ENCODE data around the gene IL4R.
"Not testable (repeated sequence)": the region's sequence is repeated elsewhere in the genome, so short reads cannot be mapped to it uniquely, and the experiment has no call there.

Gene IL4R

GRCh38 chr16:27313422-27314160, at the start of gene IL4R:
Gene IL4R, plus strand, starts transcription at chr16:27313974. Its CDS starts 26,230 bp downstream, at chr16:27340204.
- peak within 1 kb of the TSS; percentile 86 to 92 for H3K4me3 ChIP-seq (ENCODE audit: low read depth in 1 of 2, low read length in 2 of 2)
- H3K36me3 ChIP-seq (ENCODE audit: control insufficient read depth in 1 of 2, insufficient read depth in 2 of 2, low read length in 2 of 2), result no peaks in the 10 kb centered on the region
- H3K27me3 ChIP-seq (ENCODE audit: control insufficient read depth in 1 of 2, insufficient read depth in 2 of 2, low read length in 2 of 2), result no peaks in the 10 kb centered on the region
- peak within 1 kb of the TSS; percentile 95 for H3K27ac ChIP-seq (ENCODE audit: low read depth, low read length)
- H3K9me3 ChIP-seq (ENCODE audit: control insufficient read depth in 1 of 2, low read length in 2 of 2), result no peaks in the 10 kb centered on the region
- H3K9ac ChIP-seq (ENCODE audit: low read depth in 1 of 2, low read length in 2 of 2), result peak within 1 kb of the TSS; percentile 95
- peaks cover 31 to 40% of the 10 kb centered on the region in 2 donors for H3K4me1 ChIP-seq (ENCODE audit: control insufficient read depth in 1 of 2, insufficient read depth in 2 of 2, low read length in 2 of 2)

- no peak overlapping the region for H3K27ac ChIP-seq (ENCODE audit: low read depth, low read length)
- no peak overlapping the region for H3K9ac ChIP-seq (ENCODE audit: low read depth in 1 of 2, low read length in 2 of 2)
- H3K9me3 ChIP-seq (ENCODE audit: control insufficient read depth in 1 of 2, low read length in 2 of 2), result no peaks in the 10 kb centered on the region
- no peak overlapping the region for H3K4me3 ChIP-seq (ENCODE audit: low read depth in 1 of 2, low read length in 2 of 2)
- peaks cover under 1 to 3% of the 10 kb centered on the region in 2 donors for H3K4me1 ChIP-seq (ENCODE audit: control insufficient read depth in 1 of 2, insufficient read depth in 2 of 2, low read length in 2 of 2)
- H3K27me3 ChIP-seq (ENCODE audit: control insufficient read depth in 1 of 2, insufficient read depth in 2 of 2, low read length in 2 of 2), result no peaks in the 10 kb centered on the region
- no peaks in the 10 kb centered on the region for H3K36me3 ChIP-seq (ENCODE audit: control insufficient read depth in 1 of 2, insufficient read depth in 2 of 2, low read length in 2 of 2)
Measured at GRCh38 chr16:27264151-27264550, 49.6 kb upstream of the IL4R start.

- Histone ChIP-seq H3K9ac (ENCODE audit: low read depth in 1 of 2, low read length in 2 of 2) (no peak overlapping the region), H3K36me3 (ENCODE audit: control insufficient read depth in 1 of 2, insufficient read depth in 2 of 2, low read length in 2 of 2) (no peaks in the 10 kb centered on the region), H3K27ac (ENCODE audit: low read depth, low read length) (no peak overlapping the region), H3K4me1 (ENCODE audit: control insufficient read depth in 1 of 2, insufficient read depth in 2 of 2, low read length in 2 of 2) (peaks cover 6 to 9% of the 10 kb centered on the region in 2 donors), H3K4me3 (ENCODE audit: low read depth in 1 of 2, low read length in 2 of 2) (no peak overlapping the region), H3K9me3 (ENCODE audit: control insufficient read depth in 1 of 2, low read length in 2 of 2) (no peaks in the 10 kb centered on the region), H3K27me3 (ENCODE audit: control insufficient read depth in 1 of 2, insufficient read depth in 2 of 2, low read length in 2 of 2) (no peaks in the 10 kb centered on the region)
Measured at GRCh38 chr16:27265982-27266381, 47.8 kb upstream of the IL4R start.

- H3K4me1 ChIP-seq (ENCODE audit: control insufficient read depth in 1 of 2, insufficient read depth in 2 of 2, low read length in 2 of 2), result peaks cover 6 to 9% of the 10 kb centered on the region in 2 donors
- no peak overlapping the region for H3K27ac ChIP-seq (ENCODE audit: low read depth, low read length)
- no peaks in the 10 kb centered on the region for H3K27me3 ChIP-seq (ENCODE audit: control insufficient read depth in 1 of 2, insufficient read depth in 2 of 2, low read length in 2 of 2)
- H3K36me3 ChIP-seq (ENCODE audit: control insufficient read depth in 1 of 2, insufficient read depth in 2 of 2, low read length in 2 of 2), result no peaks in the 10 kb centered on the region
- H3K4me3 ChIP-seq (ENCODE audit: low read depth in 1 of 2, low read length in 2 of 2), result no peak overlapping the region
- H3K9ac ChIP-seq (ENCODE audit: low read depth in 1 of 2, low read length in 2 of 2), result no peak overlapping the region
- no peaks in the 10 kb centered on the region for H3K9me3 ChIP-seq (ENCODE audit: control insufficient read depth in 1 of 2, low read length in 2 of 2)
Measured at GRCh38 chr16:27267037-27267677, 46.6 kb upstream of the IL4R start.

GRCh38 chr16:27268376-27269299, 45.1 kb upstream of the IL4R start, which contains the start of gene NSMCE1:
Gene NSMCE1, minus strand, starts transcription at chr16:27268772. Its CDS starts 11,202 bp downstream, at chr16:27257570.
- Histone ChIP-seq H3K9me3 (ENCODE audit: control insufficient read depth in 1 of 2, low read length in 2 of 2) (no peaks in the 10 kb centered on the region), H3K9ac (ENCODE audit: low read depth in 1 of 2, low read length in 2 of 2) (peak within 1 kb of the TSS; percentile 75 to 92), H3K36me3 (ENCODE audit: control insufficient read depth in 1 of 2, insufficient read depth in 2 of 2, low read length in 2 of 2) (no peaks in the 10 kb centered on the region), H3K27ac (ENCODE audit: low read depth, low read length) (peak within 1 kb of the TSS; percentile 60), H3K27me3 (ENCODE audit: control insufficient read depth in 1 of 2, insufficient read depth in 2 of 2, low read length in 2 of 2) (no peaks in the 10 kb centered on the region), H3K4me1 (ENCODE audit: control insufficient read depth in 1 of 2, insufficient read depth in 2 of 2, low read length in 2 of 2) (peaks cover 10 to 14% of the 10 kb centered on the region in 2 donors), H3K4me3 (ENCODE audit: low read depth in 1 of 2, low read length in 2 of 2) (peak within 1 kb of the TSS; percentile 84 to 98)

GRCh38 chr16:27269300-27270150, 44.2 kb upstream of the IL4R start:
- peaks cover 12 to 20% of the 10 kb centered on the region in 2 donors for H3K4me1 ChIP-seq (ENCODE audit: control insufficient read depth in 1 of 2, insufficient read depth in 2 of 2, low read length in 2 of 2)
- H3K27me3 ChIP-seq (ENCODE audit: control insufficient read depth in 1 of 2, insufficient read depth in 2 of 2, low read length in 2 of 2), result no peaks in the 10 kb centered on the region
- H3K4me3 ChIP-seq (ENCODE audit: low read depth in 1 of 2, low read length in 2 of 2), result peak overlapping the region; percentile 84 to 98
- no peaks in the 10 kb centered on the region for H3K36me3 ChIP-seq (ENCODE audit: control insufficient read depth in 1 of 2, insufficient read depth in 2 of 2, low read length in 2 of 2)
- H3K9ac ChIP-seq (ENCODE audit: low read depth in 1 of 2, low read length in 2 of 2), result peak overlapping the region in 1 of 2 donors; percentile 75
- no peak overlapping the region for H3K27ac ChIP-seq (ENCODE audit: low read depth, low read length)
- no peaks in the 10 kb centered on the region for H3K9me3 ChIP-seq (ENCODE audit: control insufficient read depth in 1 of 2, low read length in 2 of 2)

GRCh38 chr16:27270349-27270748, 43.4 kb upstream of the IL4R start:
- Histone ChIP-seq H3K9ac (ENCODE audit: low read depth in 1 of 2, low read length in 2 of 2) (no peak overlapping the region), H3K9me3 (ENCODE audit: control insufficient read depth in 1 of 2, low read length in 2 of 2) (no peaks in the 10 kb centered on the region), H3K4me3 (ENCODE audit: low read depth in 1 of 2, low read length in 2 of 2) (no peak overlapping the region), H3K4me1 (ENCODE audit: control insufficient read depth in 1 of 2, insufficient read depth in 2 of 2, low read length in 2 of 2) (peaks cover 12 to 20% of the 10 kb centered on the region in 2 donors), H3K27me3 (ENCODE audit: control insufficient read depth in 1 of 2, insufficient read depth in 2 of 2, low read length in 2 of 2) (no peaks in the 10 kb centered on the region), H3K36me3 (ENCODE audit: control insufficient read depth in 1 of 2, insufficient read depth in 2 of 2, low read length in 2 of 2) (no peaks in the 10 kb centered on the region), H3K27ac (ENCODE audit: low read depth, low read length) (no peak overlapping the region)

- Histone ChIP-seq H3K4me3 (ENCODE audit: low read depth in 1 of 2, low read length in 2 of 2) (no peak overlapping the region), H3K36me3 (ENCODE audit: control insufficient read depth in 1 of 2, insufficient read depth in 2 of 2, low read length in 2 of 2) (no peaks in the 10 kb centered on the region), H3K27ac (ENCODE audit: low read depth, low read length) (no peak overlapping the region), H3K27me3 (ENCODE audit: control insufficient read depth in 1 of 2, insufficient read depth in 2 of 2, low read length in 2 of 2) (no peaks in the 10 kb centered on the region), H3K9ac (ENCODE audit: low read depth in 1 of 2, low read length in 2 of 2) (no peak overlapping the region), H3K9me3 (ENCODE audit: control insufficient read depth in 1 of 2, low read length in 2 of 2) (no peaks in the 10 kb centered on the region), H3K4me1 (ENCODE audit: control insufficient read depth in 1 of 2, insufficient read depth in 2 of 2, low read length in 2 of 2) (peaks cover 12 to 20% of the 10 kb centered on the region in 2 donors)
Measured at GRCh38 chr16:27272076-27272475, 41.7 kb upstream of the IL4R start.

GRCh38 chr16:27272697-27273096, 41.1 kb upstream of the IL4R start:
- not testable (repeated sequence) for H3K9me3 ChIP-seq (ENCODE audit: control insufficient read depth in 1 of 2, low read length in 2 of 2); H3K9ac ChIP-seq (ENCODE audit: low read depth in 1 of 2, low read length in 2 of 2); H3K36me3 ChIP-seq (ENCODE audit: control insufficient read depth in 1 of 2, insufficient read depth in 2 of 2, low read length in 2 of 2); H3K4me3 ChIP-seq (ENCODE audit: low read depth in 1 of 2, low read length in 2 of 2); H3K27ac ChIP-seq (ENCODE audit: low read depth, low read length); H3K27me3 ChIP-seq (ENCODE audit: control insufficient read depth in 1 of 2, insufficient read depth in 2 of 2, low read length in 2 of 2)
- H3K4me1 ChIP-seq (ENCODE audit: control insufficient read depth in 1 of 2, insufficient read depth in 2 of 2, low read length in 2 of 2), result peaks cover 12 to 20% of the 10 kb centered on the region in 2 donors

All from duodenal mucosa (tissue), 2 donors.